ENCODE results near the gene BICC1. TPM values are rescaled to one million over a fixed set of nuclear protein-coding genes. Genes with fewer than 3 reads are reported as not detected.

Gene BICC1
- total RNA-seq, 1 experiment from 2014 or later = not detected

DNA sequence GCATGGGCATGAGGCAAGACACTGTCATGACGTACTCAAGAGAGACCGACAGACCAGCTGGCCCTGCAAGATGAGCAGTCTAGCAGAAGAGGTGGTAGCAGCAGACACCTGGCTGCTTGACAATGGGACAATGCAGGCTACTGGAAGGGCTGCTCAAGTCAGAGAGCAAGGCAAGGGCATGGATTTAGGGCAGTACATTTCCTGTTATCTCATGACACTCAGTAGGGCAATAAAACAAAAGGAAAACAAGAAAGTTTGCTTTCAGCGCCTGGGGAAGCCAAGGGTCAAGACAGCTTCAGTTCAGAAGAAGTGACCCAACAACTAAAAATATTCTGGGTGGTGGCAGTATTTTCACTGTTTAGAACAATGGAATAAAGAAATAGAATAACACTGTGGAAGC is 332.0 kb downstream of the BICC1 start:
- Histone ChIP-seq H3K9me2 (ENCODE audit: insufficient read depth) (no peaks in the 10 kb centered on the region), H3K4me2 (ENCODE audit: low read length) (no peak overlapping the region), H3K27ac (ENCODE audit: low read depth, low read length) (no peak overlapping the region), H3K9ac (ENCODE audit: low read length) (no peak overlapping the region), H2AFZ (ENCODE audit: low read depth, low read length, poor library complexity, severe bottlenecking) (no peak overlapping the region), H3K4me1 (ENCODE audit: control insufficient read depth in 1 of 2, insufficient read depth in 2 of 2, low read length in 2 of 2) (no peaks in the 10 kb centered on the region), H3K79me2 (ENCODE audit: insufficient read depth, low read length) (no peaks in the 10 kb centered on the region), H4K20me1 (ENCODE audit: insufficient read depth) (no peaks in the 10 kb centered on the region), H3K36me3 (ENCODE audit: control insufficient read depth in 1 of 2, insufficient read depth in 2 of 2, low read length in 2 of 2) (no peaks in the 10 kb centered on the region), H3K4me3 (replicated peaks in 1 of 2; ENCODE audit: low read depth in 1 of 2, low read length in 2 of 2) (no peak overlapping the region), H3K27me3 (ENCODE audit: insufficient read depth, low read length) (no peaks in the 10 kb centered on the region), H3K9me3 (ENCODE audit: control insufficient read depth in 1 of 2, insufficient read depth in 1 of 2, low read depth in 1 of 2, low read length in 2 of 2) (no peaks in the 10 kb centered on the region)
- ATAC-seq (no peak), DNase-seq (ENCODE audit: low read depth, low spot score) (no peak)
- intact Hi-C loops (cut with micrococcal nuclease) = no loop called here
- no peak for TF ChIP-seq TCF7L2 (IDR thresholded peaks at IDR 0.05; ENCODE audit: borderline replicate concordance, extremely low read depth, insufficient read depth, insufficient read length)
- no peak for TF ChIP-seq CBX3 (IDR thresholded peaks at IDR 0.05; ENCODE audit: low read depth)
- no peak for TF ChIP-seq YY1 (IDR thresholded peaks at IDR 0.05; ENCODE audit: extremely low read depth, insufficient replicate concordance, low read depth, low read length)
- no peak for TF ChIP-seq SP1 (IDR thresholded peaks at IDR 0.05; ENCODE audit: low read depth)
- TF ChIP-seq, protein P1, sequence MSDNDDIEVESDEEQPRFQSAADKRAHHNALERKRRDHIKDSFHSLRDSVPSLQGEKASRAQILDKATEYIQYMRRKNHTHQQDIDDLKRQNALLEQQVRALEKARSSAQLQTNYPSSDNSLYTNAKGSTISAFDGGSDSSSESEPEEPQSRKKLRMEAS (IDR thresholded peaks at IDR 0.05) = no peak
- TF ChIP-seq ZNF274 (IDR thresholded peaks at IDR 0.05; ENCODE audit: low read depth, low read length) = no peak
- TF ChIP-seq, protein P2, sequence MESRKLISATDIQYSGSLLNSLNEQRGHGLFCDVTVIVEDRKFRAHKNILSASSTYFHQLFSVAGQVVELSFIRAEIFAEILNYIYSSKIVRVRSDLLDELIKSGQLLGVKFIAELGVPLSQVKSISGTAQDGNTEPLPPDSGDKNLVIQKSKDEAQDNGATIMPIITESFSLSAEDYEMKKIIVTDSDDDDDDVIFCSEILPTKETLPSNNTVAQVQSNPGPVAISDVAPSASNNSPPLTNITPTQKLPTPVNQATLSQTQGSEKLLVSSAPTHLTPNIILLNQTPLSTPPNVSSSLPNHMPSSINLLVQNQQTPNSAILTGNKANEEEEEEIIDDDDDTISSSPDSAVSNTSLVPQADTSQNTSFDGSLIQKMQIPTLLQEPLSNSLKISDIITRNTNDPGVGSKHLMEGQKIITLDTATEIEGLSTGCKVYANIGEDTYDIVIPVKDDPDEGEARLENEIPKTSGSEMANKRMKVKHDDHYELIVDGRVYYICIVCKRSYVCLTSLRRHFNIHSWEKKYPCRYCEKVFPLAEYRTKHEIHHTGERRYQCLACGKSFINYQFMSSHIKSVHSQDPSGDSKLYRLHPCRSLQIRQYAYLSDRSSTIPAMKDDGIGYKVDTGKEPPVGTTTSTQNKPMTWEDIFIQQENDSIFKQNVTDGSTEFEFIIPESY (IDR thresholded peaks at IDR 0.05; ENCODE audit: extremely low read depth, insufficient replicate concordance, low read length) = no peak
- no peak for TF ChIP-seq POLR2AphosphoS5 (IDR thresholded peaks at IDR 0.05; ENCODE audit: low read depth, low read length)
- TF ChIP-seq JUND (IDR thresholded peaks at IDR 0.05) = no peak
- TF ChIP-seq, protein P3, sequence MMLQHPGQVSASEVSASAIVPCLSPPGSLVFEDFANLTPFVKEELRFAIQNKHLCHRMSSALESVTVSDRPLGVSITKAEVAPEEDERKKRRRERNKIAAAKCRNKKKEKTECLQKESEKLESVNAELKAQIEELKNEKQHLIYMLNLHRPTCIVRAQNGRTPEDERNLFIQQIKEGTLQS (IDR thresholded peaks at IDR 0.05) = no peak
- TF ChIP-seq FOSL1 (IDR thresholded peaks at IDR 0.05; ENCODE audit: low read depth) = no peak
- no peak for TF ChIP-seq ELF1 (IDR thresholded peaks at IDR 0.05; ENCODE audit: borderline replicate concordance, low read depth)
- no peak for TF ChIP-seq ZFX (IDR thresholded peaks at IDR 0.05)
- no peak for TF ChIP-seq SRF (IDR thresholded peaks at IDR 0.05; ENCODE audit: low read depth)
- TF ChIP-seq, protein P4, sequence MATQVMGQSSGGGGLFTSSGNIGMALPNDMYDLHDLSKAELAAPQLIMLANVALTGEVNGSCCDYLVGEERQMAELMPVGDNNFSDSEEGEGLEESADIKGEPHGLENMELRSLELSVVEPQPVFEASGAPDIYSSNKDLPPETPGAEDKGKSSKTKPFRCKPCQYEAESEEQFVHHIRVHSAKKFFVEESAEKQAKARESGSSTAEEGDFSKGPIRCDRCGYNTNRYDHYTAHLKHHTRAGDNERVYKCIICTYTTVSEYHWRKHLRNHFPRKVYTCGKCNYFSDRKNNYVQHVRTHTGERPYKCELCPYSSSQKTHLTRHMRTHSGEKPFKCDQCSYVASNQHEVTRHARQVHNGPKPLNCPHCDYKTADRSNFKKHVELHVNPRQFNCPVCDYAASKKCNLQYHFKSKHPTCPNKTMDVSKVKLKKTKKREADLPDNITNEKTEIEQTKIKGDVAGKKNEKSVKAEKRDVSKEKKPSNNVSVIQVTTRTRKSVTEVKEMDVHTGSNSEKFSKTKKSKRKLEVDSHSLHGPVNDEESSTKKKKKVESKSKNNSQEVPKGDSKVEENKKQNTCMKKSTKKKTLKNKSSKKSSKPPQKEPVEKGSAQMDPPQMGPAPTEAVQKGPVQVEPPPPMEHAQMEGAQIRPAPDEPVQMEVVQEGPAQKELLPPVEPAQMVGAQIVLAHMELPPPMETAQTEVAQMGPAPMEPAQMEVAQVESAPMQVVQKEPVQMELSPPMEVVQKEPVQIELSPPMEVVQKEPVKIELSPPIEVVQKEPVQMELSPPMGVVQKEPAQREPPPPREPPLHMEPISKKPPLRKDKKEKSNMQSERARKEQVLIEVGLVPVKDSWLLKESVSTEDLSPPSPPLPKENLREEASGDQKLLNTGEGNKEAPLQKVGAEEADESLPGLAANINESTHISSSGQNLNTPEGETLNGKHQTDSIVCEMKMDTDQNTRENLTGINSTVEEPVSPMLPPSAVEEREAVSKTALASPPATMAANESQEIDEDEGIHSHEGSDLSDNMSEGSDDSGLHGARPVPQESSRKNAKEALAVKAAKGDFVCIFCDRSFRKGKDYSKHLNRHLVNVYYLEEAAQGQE (IDR thresholded peaks at IDR 0.05; ENCODE audit: low read depth) = no peak
- TF ChIP-seq CEBPB (IDR thresholded peaks at IDR 0.05; ENCODE audit: low read depth) = no peak
- TF ChIP-seq EGR1 (IDR thresholded peaks at IDR 0.05; ENCODE audit: low read depth) = no peak
- BruUV-seq (replicated peaks) = no TSS peak
- RAD21 ChIA-PET (ENCODE audit: low non-redundant PET in 1 of 2, low total read pairs in 2 of 2, uncharacterized antibody in 2 of 2, unreplicated experiment in 2 of 2) = no interaction called here
- CTCF ChIA-PET = no interaction called here
- POLR2A ChIA-PET = no interaction called here
